SK-N-SH treated with all-trans-retinoic acid at 6 μM for 48 hours (cell line): Measurements from ENCODE around the gene PRKG1.

Source experiments
- ATAC-seq: fragments of 200-7000 bp; cut with Tn5 transposase; 3 replicates; pipeline ENCODE4 v1.9.1; 2020; ENCODE audit warnings: mild to moderate bottlenecking, moderate library complexity
- ARNTL ChIP-seq: fragments of 450-650 bp; formaldehyde crosslinking; IDR thresholded peaks from 2 replicates; pipeline ENCODE4 v1.5.0; 2020; ENCODE audit warnings: low read depth, mild to moderate bottlenecking, moderate library complexity, borderline replicate concordance
- BACH2 ChIP-seq: fragments of 250-450 bp; sonication (Bioruptor Pico); IDR thresholded peaks from 2 replicates; pipeline ENCODE4 v1.9.0; 2021; ENCODE audit warnings: mild to moderate bottlenecking, borderline replicate concordance
- CSDC2 ChIP-seq: fragments of 250-450 bp; sonication (Bioruptor Pico); IDR thresholded peaks from 2 replicates; pipeline ENCODE4 v1.5.0; 2020; ENCODE audit warnings: mild to moderate bottlenecking, moderate library complexity
- CSRNP3 ChIP-seq: fragments of 250-450 bp; sonication (Bioruptor Pico); IDR thresholded peaks from 2 replicates; pipeline ENCODE4 v1.5.1; 2021; ENCODE audit warnings: mild to moderate bottlenecking, moderate library complexity
- GLIS3 ChIP-seq: fragments of 250-450 bp; sonication (Bioruptor Pico); IDR thresholded peaks from 2 replicates; pipeline ENCODE4 v1.5.0; 2020; ENCODE audit warnings: mild to moderate bottlenecking, moderate library complexity
- ISL1 ChIP-seq: fragments of 250-450 bp; sonication (Bioruptor Pico); IDR thresholded peaks from 2 replicates; pipeline ENCODE4 v2.1.2; 2022; ENCODE audit warnings: mild to moderate bottlenecking, moderate library complexity
- OSR1 ChIP-seq: fragments of 250-450 bp; sonication (Bioruptor Pico); IDR thresholded peaks from 2 replicates; pipeline ENCODE4 v1.8.0; 2022; ENCODE audit warnings: moderate library complexity, mild to moderate bottlenecking, inconsistent platforms
- PATZ1 ChIP-seq: fragments of 250-450 bp; sonication (Bioruptor Pico); IDR thresholded peaks from 2 replicates; pipeline ENCODE4 v1.8.0; 2020; ENCODE audit warnings: mild to moderate bottlenecking, moderate library complexity, borderline replicate concordance
- POU6F1 ChIP-seq: fragments of 250-450 bp; sonication (Bioruptor Pico); IDR thresholded peaks from 2 replicates; pipeline ENCODE4 v1.8.0; 2021; ENCODE audit warnings: low read depth, mild to moderate bottlenecking, moderate library complexity, borderline replicate concordance
- PPARA ChIP-seq: fragments of 250-450 bp; sonication (Bioruptor Pico); IDR thresholded peaks from 2 replicates; pipeline ENCODE4 v1.5.0; 2020; ENCODE audit warnings: mild to moderate bottlenecking, borderline replicate concordance
- SNAI2 ChIP-seq: fragments of 250-450 bp; sonication (Bioruptor Pico); IDR thresholded peaks from 2 replicates; pipeline ENCODE4 v1.5.0; 2020; ENCODE audit warnings: mild to moderate bottlenecking, moderate library complexity
- ZC3H10 ChIP-seq: fragments of 250-450 bp; sonication (Bioruptor Pico); IDR thresholded peaks from 2 replicates; pipeline ENCODE4 v1.5.1; 2021; ENCODE audit warnings: mild to moderate bottlenecking, moderate library complexity
- ZFP3 ChIP-seq: fragments of 250-450 bp; sonication (Bioruptor Pico); IDR thresholded peaks from 2 replicates; pipeline ENCODE4 v1.5.0; 2020; ENCODE audit warnings: mild to moderate bottlenecking, moderate library complexity
- ZFP30 ChIP-seq: fragments of 450-650 bp; formaldehyde crosslinking; IDR thresholded peaks from 2 replicates; pipeline ENCODE4 v1.5.0; 2022; ENCODE audit warnings: mild to moderate bottlenecking, moderate library complexity
- ZNF565 ChIP-seq: fragments of 450-650 bp; formaldehyde crosslinking; conservative IDR thresholded peaks from 2 replicates; pipeline ENCODE4 v1.5.0; 2020; ENCODE audit warnings: low read depth, mild to moderate bottlenecking, moderate library complexity
- ZNF70 ChIP-seq: fragments of 450-650 bp; formaldehyde crosslinking; IDR thresholded peaks from 2 replicates; pipeline ENCODE4 v1.5.0; 2020; ENCODE audit warnings: mild to moderate bottlenecking, moderate library complexity
- ZNF8 ChIP-seq: fragments of 450-650 bp; formaldehyde crosslinking; IDR thresholded peaks from 2 replicates; pipeline ENCODE4 v1.5.0; 2020; ENCODE audit warnings: mild to moderate bottlenecking, moderate library complexity
- TF ChIP-seq, protein P1 (sequence below): fragments of 250-450 bp; sonication (Bioruptor Pico); IDR thresholded peaks from 2 replicates; pipeline ENCODE4 v1.5.1; 2020; ENCODE audit warnings: low read depth, mild to moderate bottlenecking, moderate library complexity
- TF ChIP-seq, protein P2 (sequence below): fragments of 250-450 bp; sonication (Bioruptor Pico); IDR thresholded peaks from 2 replicates; pipeline ENCODE4 v1.5.0; 2020; ENCODE audit warnings: mild to moderate bottlenecking, moderate library complexity

Gene PRKG1

GRCh38 chr10:51141010-51141409 lies 66.7 kb downstream of the PRKG1 start:
- TF ChIP-seq ISL1 (CRISPR knock-in tag) (no peak), CSDC2 (no peak), ZC3H10 (CRISPR knock-in tag) (no peak), ZNF70 (CRISPR knock-in tag) (no peak), PATZ1 (CRISPR knock-in tag) (no peak)
- ATAC-seq, result no peak

- no peak for TF ChIP-seq PPARA
- TF ChIP-seq SNAI2, result no peak
- TF ChIP-seq ZNF70 (CRISPR knock-in tag), result no peak
- TF ChIP-seq, protein P1, sequence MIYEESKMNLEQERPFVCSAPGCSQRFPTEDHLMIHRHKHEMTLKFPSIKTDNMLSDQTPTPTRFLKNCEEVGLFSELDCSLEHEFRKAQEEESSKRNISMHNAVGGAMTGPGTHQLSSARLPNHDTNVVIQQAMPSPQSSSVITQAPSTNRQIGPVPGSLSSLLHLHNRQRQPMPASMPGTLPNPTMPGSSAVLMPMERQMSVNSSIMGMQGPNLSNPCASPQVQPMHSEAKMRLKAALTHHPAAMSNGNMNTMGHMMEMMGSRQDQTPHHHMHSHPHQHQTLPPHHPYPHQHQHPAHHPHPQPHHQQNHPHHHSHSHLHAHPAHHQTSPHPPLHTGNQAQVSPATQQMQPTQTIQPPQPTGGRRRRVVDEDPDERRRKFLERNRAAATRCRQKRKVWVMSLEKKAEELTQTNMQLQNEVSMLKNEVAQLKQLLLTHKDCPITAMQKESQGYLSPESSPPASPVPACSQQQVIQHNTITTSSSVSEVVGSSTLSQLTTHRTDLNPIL (CRISPR knock-in tag), result no peak
- TF ChIP-seq POU6F1 (CRISPR knock-in tag), result no peak
- TF ChIP-seq ZFP30 (CRISPR knock-in tag), result no peak
- TF ChIP-seq CSRNP3 (CRISPR knock-in tag), result no peak
- TF ChIP-seq ZFP3, result no peak
- no peak for TF ChIP-seq ZNF8 (CRISPR knock-in tag)
- TF ChIP-seq, protein P2, sequence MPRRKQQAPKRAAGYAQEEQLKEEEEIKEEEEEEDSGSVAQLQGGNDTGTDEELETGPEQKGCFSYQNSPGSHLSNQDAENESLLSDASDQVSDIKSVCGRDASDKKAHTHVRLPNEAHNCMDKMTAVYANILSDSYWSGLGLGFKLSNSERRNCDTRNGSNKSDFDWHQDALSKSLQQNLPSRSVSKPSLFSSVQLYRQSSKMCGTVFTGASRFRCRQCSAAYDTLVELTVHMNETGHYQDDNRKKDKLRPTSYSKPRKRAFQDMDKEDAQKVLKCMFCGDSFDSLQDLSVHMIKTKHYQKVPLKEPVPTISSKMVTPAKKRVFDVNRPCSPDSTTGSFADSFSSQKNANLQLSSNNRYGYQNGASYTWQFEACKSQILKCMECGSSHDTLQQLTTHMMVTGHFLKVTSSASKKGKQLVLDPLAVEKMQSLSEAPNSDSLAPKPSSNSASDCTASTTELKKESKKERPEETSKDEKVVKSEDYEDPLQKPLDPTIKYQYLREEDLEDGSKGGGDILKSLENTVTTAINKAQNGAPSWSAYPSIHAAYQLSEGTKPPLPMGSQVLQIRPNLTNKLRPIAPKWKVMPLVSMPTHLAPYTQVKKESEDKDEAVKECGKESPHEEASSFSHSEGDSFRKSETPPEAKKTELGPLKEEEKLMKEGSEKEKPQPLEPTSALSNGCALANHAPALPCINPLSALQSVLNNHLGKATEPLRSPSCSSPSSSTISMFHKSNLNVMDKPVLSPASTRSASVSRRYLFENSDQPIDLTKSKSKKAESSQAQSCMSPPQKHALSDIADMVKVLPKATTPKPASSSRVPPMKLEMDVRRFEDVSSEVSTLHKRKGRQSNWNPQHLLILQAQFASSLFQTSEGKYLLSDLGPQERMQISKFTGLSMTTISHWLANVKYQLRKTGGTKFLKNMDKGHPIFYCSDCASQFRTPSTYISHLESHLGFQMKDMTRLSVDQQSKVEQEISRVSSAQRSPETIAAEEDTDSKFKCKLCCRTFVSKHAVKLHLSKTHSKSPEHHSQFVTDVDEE (CRISPR knock-in tag), result no peak
- no peak for TF ChIP-seq PATZ1 (CRISPR knock-in tag)
- TF ChIP-seq ARNTL, result no peak
- TF ChIP-seq GLIS3 (CRISPR knock-in tag), result no peak
- no peak for TF ChIP-seq CSDC2
- no peak for TF ChIP-seq ZNF565 (CRISPR knock-in tag)
- no peak for TF ChIP-seq BACH2 (CRISPR knock-in tag)
These were observed 70.0 kb downstream of the PRKG1 start for GRCh38 chr10:51144161-51144781.

GRCh38 chr10:51145375-51145774 lies 71.1 kb downstream of the PRKG1 start:
- no peak for ATAC-seq
- TF ChIP-seq ZNF565 (CRISPR knock-in tag), result no peak
- TF ChIP-seq OSR1 (CRISPR knock-in tag), result no peak
- no peak for TF ChIP-seq GLIS3 (CRISPR knock-in tag)
- no peak for TF ChIP-seq CSRNP3 (CRISPR knock-in tag)
- TF ChIP-seq SNAI2, result no peak
- no peak for TF ChIP-seq PPARA
- TF ChIP-seq ZFP30 (CRISPR knock-in tag), result no peak
- TF ChIP-seq, protein P2 (CRISPR knock-in tag), result no peak
- TF ChIP-seq BACH2 (CRISPR knock-in tag), result no peak
- TF ChIP-seq, protein P1 (CRISPR knock-in tag), result no peak

More at GRCh38 chr10:51144161-51144781, 70.0 kb downstream of the PRKG1 start:
- no peak for ATAC-seq
